Fibroblast of pulmonary artery (primary cell): ENCODE results near the gene SAT2.
A peak's percentile ranks its signal among the peaks of the same experiment; 100 is the strongest.
"Not testable (repeated sequence)": the region's sequence is repeated elsewhere in the genome, so short reads cannot be mapped to it uniquely, and the experiment has no call there.

ENCODE experiments used
- DNase-seq: peaks from one replicate; pipeline ENCODE4 v3.0.0-alpha.2; 2010; ENCODE audit warnings: low read depth
- H3K4me3 ChIP-seq: replicated peaks from 2 replicates; pipeline ENCODE4 v1.5.1; 2011; ENCODE audit warnings: low read depth, mild to moderate bottlenecking, control low read depth, low read length, moderate library complexity
- TF ChIP-seq, protein P1 (sequence below): IDR thresholded peaks from 2 replicates; pipeline ENCODE4 v1.5.1; 2011; ENCODE audit warnings: mild to moderate bottlenecking, control low read depth, low read length, inconsistent platforms; ENCODE audit errors: missing control alignments

The SAT2 gene

DNA sequence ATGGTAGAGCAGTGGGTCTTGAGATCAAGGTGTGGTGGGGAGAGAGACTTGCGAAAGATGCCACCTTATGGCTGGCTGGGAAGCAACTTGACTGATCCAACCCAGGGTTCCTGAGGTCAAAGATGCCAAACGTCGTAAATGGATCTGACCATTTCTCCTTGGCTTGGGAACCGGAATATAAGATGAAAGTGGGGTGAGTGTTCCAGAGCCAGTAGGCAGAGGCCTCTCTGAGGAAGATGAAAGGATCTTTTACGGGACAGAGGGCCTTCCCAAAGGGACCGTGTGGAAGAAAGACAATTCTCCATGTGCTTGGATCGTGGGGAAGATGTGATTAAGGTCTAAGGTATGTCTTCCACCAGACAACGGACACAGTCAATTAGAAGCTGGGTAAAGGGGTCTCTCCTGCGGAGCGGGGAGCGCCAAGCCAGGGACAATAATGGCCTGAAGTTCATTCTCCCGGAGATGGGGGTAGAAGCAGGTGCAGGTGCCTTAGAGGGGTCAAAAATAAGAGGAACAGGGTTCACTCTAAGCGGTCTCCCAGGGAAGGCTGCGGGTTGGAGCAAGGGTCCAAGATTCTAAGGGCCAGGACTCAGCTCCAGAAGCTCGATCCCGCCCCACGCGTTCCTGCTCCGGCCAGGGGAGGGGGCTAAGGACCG, 13.7 kb downstream of the SAT2 start:
- no peak for DNase-seq
- peak overlapping the region; percentile 87 for H3K4me3 ChIP-seq
- TF ChIP-seq, protein P1, sequence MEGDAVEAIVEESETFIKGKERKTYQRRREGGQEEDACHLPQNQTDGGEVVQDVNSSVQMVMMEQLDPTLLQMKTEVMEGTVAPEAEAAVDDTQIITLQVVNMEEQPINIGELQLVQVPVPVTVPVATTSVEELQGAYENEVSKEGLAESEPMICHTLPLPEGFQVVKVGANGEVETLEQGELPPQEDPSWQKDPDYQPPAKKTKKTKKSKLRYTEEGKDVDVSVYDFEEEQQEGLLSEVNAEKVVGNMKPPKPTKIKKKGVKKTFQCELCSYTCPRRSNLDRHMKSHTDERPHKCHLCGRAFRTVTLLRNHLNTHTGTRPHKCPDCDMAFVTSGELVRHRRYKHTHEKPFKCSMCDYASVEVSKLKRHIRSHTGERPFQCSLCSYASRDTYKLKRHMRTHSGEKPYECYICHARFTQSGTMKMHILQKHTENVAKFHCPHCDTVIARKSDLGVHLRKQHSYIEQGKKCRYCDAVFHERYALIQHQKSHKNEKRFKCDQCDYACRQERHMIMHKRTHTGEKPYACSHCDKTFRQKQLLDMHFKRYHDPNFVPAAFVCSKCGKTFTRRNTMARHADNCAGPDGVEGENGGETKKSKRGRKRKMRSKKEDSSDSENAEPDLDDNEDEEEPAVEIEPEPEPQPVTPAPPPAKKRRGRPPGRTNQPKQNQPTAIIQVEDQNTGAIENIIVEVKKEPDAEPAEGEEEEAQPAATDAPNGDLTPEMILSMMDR, result no peak

DNA sequence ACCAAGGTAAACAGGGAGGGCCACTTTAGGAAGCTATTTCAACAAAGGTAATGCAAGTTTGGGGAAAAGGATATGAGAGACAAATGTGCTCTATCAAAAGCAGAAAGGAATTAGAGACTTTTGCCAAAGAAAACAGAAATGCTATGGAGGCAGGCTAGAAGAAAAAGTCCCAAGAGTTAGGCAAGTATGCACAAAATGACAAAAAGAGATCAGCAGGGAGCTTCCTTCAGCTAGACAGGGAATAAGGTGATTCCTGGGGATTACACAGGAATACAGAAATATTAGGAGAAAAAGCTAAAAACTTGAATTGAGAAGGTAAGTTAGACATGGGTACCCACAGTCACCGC, 15.4 kb downstream of the SAT2 start:
- peak; percentile 34 for DNase-seq
- H3K4me3 ChIP-seq, result no peak overlapping the region
- TF ChIP-seq, protein P1, result no peak

DNA sequence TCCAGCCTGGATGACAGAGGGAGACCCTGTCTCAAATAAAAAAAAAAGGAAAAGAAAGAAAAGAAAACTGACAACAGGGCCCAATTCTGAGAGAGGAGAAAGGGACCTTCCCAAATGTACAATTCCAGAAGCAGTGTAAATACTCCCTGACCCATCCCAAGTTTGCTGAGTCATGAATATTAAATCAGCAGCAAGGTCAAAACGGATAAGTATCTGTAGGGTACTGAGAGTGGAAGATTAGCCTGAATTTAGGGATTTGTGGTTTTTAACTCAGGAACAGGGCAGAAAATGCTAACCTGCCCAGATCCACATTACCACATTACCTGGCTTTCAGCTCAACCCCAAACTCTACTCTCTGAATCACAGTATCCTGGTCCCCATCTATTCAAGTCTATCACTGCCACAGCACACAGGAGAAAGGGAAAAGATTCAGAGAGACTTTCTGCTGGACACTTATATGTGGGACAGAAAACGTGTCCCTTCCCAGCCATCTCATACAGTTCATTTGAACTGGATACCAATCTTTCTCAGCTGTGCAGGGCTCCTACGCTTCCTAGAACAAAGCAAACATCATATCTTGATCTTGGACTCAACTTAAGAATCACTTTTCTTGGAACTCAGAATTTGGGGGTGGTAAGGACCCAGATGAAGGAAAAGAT, 15.9 kb downstream of the SAT2 start:
- DNase-seq, result no peak
- TF ChIP-seq, protein P1, result no peak
- no peak overlapping the region for H3K4me3 ChIP-seq

DNA sequence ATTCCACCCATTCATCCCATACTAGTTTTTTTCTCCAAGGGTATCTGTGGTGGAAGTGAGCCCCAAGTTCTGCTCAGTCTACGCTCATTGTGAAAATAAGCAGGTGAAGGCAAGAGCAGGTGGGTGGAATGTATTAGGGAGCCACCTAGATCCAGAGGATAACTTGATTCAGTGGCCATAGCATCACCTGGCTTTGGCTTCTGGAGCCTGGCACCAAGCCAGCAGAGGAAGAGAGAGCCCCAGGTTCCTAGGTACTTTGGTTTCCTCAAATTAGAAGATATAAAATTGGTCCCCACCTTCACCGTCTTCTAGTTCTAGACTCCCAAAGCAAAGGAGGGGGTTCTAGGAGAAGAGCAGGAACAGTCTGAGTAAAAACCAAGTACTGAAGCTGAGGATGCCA, 17.0 kb downstream of the SAT2 start:
- DNase-seq, result no peak
- no peak overlapping the region for H3K4me3 ChIP-seq
- TF ChIP-seq, protein P1, result no peak

DNA sequence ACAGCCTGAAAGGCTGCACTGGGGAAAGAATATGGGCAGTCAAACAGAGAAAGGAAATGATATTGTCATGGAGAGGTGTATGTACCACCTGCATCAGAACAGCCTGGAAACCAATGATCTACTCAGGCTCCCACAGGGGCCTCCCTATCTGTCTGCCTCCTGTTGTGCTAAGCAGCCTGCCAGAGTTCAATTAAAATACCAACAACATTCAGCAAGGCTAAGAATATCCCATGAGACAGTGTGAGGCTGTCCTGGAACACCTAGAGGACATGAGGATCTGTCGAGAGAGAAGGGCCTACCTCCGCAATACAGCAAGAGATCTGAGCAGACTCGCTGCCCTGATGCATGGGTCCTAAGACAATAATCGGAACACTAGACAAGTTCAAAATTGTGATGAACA, 21.3 kb downstream of the SAT2 start:
- no peak for DNase-seq
- no peak overlapping the region for H3K4me3 ChIP-seq
- TF ChIP-seq, protein P1, result no peak

DNA sequence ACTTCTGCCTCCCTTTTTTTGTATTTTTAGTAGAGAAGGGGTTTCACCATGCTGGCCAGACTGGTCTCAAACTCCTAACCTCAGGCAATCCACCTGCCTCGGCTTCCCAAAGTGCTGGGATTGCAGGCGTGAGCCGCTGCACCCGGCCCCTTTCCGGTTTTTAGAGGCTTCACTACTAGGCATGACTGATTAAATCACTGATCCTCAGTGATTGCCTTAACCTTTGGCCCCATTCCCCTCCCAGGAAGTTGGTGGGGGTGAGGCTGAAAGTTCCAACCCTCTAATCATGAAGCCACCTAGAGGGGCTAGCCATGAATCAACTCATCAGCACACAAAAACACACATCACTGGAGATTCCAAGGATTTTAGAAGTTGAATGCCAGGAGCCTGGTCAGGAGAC, 30.1 kb downstream of the SAT2 start:
- not testable (repeated sequence) for DNase-seq, H3K4me3 ChIP-seq

DNA sequence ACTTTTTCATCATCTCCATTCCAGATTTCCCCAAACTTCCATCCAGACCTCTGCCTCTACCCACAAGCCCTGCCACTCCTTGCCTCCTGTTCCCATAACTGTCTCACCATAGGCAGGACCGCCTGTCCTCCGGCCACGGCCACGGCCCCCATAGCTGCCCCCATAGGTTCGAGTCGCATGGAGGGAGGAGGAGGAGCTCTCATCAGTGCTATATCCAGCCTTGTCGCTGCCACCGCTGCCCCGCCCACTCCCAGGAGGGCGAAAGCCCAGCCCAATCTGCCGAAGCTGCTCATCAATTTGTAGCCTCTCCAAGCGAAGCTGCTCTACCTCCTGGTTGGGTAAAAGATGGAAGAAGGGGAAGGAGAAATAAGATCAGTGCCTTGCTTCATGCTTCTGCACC, 34.3 kb downstream of the SAT2 start:
- TF ChIP-seq, protein P1, result no peak
- H3K4me3 ChIP-seq, result no peak overlapping the region
- DNase-seq, result no peak
